Left colon (tissue), 2 donors: ENCODE measurements around the gene SLC6A3. TPM values are rescaled to one million over a fixed set of nuclear protein-coding genes. Genes with fewer than 3 reads are reported as not detected.
A peak's percentile ranks its signal among the peaks of the same experiment; 100 is the strongest.
"Not testable (repeated sequence)": the region's sequence is repeated elsewhere in the genome, so short reads cannot be mapped to it uniquely, and the experiment has no call there.

ENCODE experiments used
- ATAC-seq: fragments of 200-7000 bp; cut with Tn5 transposase; one replicate; pipeline ENCODE4 v1.9.1; 2020; ENCODE audit warnings: mild to moderate bottlenecking, moderate library complexity
- DNase-seq, 2 donors: peaks; one replicate each; pipeline ENCODE4 v3.0.0-alpha.2; 2020
- intact Hi-C, 2 donors: fragments of 100-400 bp; cut with DNase I in 1 of 2; cut with micrococcal nuclease in 1 of 2; formaldehyde crosslinking; loops; one replicate each; pipeline versions ENCODE4 v1.11.2 to v1.14.0; 2022; cut with DNase I, micrococcal nuclease
- total RNA-seq, 2 donors: library from RNA; stranded (reverse); fragmentation: NEBNext Ultra II Directional; extraction: Animal tissue kit (Norgen Biotek cat#: 25700); gene quantifications; one replicate each; pipeline ENCODE4 v1.2.1, GENCODE V29; 2021
- donor health status: DM: no; HTN: no; CAD: no.
- donor health status: DM: yes; HTN: yes; CAD: no.

SLC6A3 gene
- total RNA-seq, 2 donors from 2014 or later: not detected

DNA sequence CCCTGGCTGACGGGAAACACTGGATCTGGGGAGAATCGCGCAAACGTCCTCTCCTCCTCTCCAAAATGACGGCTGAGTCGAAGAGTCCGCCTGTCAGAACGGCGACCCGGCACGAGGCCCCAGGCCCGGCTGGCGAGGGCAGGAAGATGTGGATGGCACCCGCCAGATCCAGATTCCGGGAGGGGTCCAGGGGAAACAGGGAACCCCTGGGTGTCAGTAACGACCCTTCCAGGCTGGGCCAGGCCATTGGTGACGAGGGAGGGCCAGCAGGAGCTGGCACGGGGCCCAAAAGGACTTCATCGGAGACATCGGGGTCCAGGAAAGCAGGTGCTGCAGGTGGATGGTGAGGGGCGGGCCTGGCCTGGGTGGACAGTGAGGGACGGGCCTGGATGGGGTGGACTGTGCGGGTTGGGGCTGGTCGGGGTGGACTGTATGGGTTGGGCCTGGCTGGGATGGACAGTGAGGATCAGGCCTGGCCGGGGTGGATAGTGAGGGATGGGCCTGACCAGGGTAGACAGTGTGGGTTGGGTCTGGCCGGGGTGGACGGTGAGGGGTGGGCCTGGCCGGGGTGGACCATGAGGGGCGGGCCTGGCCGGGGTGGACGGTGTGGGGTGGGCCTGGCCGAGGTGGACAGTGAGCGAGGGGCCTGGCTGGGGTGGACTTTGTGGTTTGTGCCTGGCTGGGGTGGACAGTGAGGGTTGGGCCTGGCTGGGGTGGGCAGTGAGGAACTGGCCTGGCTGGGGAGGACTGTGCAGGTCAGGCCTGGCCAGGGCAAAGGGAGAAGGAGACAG, 14.0 kb downstream of the SLC6A3 start:
- intact Hi-C loops: no loop called here
- no peak for ATAC-seq
- DNase-seq: no peak

DNA sequence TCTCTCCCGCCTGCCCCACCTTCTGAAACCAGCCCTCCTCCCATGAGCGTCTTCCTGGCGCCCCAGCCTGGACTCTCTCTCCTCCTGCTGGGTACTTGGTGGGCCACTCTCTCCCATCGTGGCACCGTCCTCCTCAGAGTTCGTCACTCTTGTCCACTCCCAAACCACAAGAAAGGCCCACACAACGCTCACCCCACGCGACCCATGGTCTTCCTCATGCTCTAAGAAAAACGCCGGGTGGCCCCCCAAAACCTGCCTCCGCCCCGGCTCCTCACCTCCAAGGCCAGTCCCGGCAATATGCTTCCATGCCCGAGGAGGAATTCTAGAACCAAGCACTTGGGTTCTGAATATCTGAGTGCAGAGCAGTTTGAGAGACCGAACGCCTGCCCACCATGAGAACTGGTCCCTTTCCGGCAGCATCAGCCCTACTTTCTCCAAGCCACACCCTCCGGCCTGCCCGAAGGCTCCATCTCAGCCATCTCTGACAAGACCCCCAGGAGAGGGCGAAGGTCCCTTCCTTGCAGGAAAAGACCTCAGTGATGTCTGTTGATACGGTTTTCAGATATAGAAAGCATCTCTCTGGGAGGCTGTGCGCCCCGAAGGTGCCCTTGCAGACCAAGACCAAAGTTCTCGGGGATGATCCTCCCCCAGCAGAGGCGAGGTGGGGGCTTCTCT, 15.0 kb downstream of the SLC6A3 start:
- no peak for ATAC-seq
- no peak for DNase-seq
- intact Hi-C loops: no loop called here

DNA sequence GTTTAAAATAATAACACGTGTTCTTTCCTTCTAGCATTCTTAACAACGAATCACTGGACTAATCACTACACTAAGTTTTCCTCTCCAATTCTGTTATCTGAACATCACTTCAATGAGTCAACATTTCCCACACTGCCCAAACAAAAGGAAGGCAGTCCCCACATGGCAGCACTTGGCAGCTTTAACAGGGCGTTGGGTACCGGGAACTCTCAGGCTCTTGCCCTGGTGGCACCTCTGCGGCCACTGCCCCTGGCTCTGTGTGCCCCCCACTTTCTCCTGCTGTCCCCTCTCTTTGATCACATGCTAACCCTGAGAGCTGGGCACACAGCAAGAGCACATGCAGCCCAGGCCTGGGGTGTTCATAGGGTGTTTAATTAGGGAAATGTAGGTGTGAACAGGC, 15.7 kb downstream of the SLC6A3 start:
- no peak for DNase-seq
- no peak for ATAC-seq
- intact Hi-C loops: no loop called here

DNA sequence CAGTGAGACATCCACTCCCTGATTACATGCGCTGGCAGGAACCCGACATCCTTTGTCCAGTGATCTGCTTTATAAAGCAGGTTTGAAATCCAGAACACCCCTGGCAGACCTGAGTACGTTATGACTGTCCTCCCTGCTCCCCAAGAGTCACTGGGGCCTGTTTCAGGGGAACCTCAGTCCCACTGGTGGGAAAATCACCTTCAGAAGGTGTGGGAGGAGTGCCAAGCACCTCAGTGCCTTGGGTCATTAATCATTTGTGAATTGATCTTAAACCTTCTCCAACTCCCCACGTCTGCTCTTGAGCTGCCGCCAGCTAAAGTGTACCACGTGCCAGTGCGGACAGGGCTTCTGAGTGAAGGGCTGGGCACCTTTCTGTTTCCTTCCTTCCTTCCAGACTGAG, 16.2 kb downstream of the SLC6A3 start:
- no peak for ATAC-seq
- peak in 1 of 2 donors; percentile 1 for DNase-seq
- intact Hi-C loops: no loop called here

DNA sequence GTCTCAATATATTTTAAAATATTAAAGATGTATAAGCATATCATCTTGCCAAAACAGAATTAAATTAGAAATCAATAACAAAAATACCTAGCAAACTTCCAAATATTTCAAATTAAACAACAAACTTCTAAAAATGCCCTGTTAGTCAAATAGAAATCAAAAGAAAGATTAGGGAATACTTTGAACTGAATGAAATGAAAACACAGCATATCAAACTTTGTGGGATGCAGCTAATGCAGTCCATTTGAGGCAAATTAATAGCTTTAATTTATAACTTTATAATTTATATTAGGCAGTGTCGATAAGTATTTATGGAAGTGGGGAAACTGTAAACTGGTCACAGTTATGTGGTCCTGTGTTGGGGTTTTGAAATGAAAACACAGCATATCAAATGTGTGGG, 17.1 kb downstream of the SLC6A3 start:
- no peak for ATAC-seq
- DNase-seq: no peak
- intact Hi-C loops: no loop called here

DNA sequence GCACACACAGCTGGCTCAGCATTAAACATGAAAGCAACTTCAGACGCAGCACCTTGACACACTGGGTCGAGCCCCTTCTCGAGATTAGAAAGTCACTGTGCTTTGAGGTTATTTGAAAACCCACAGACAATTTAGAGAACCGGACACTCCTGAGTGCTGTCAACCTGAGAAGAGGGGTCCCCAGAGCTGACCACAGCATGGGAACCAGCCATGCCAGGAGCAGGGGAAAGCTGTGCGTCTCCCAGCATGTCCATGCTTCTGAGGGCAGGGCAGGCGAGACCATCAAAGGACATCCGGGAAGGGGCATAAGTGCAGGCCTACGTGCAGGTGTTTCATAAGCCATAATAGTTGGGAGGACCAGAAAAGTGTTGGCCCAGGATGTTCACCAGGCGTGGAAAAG, 20.5 kb downstream of the SLC6A3 start:
- ATAC-seq (no peak), DNase-seq (no peak)
- intact Hi-C loops: no loop called here

DNA sequence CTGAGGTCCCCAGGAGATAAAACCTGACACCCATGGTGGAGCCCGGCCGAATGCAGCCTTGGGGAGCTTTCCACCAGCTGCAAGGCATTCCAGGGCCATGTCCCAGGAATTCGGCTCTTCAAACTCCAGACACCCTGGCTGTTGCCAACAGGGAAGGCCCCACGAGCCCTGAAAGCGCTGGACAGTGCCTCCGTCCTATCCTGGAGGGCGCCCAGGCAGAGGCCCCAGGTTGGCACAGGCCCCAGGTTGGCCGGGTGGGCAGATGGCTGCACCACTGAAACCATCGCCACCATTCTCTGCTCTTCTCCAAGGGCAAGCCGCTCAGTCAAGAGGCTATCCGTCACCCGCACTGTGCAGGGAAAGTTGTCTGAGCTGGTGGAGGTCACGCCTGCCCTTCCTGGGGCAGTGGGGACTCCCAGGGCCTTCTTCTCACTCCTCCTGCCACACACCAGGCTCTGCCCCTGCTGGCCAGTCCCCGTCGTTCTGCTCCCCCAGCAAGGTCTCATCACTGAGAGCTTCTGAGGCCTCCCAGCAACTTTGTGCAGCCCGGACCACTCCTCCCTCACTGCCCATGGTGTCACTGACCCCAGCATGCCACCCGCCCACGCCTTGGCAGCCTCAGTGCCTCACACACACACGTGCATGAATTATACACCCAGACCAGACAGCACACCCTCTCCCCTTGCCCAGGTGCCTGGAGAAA, 21.2 kb downstream of the SLC6A3 start:
- intact Hi-C loops: no loop called here
- DNase-seq: no peak
- no peak for ATAC-seq

DNA sequence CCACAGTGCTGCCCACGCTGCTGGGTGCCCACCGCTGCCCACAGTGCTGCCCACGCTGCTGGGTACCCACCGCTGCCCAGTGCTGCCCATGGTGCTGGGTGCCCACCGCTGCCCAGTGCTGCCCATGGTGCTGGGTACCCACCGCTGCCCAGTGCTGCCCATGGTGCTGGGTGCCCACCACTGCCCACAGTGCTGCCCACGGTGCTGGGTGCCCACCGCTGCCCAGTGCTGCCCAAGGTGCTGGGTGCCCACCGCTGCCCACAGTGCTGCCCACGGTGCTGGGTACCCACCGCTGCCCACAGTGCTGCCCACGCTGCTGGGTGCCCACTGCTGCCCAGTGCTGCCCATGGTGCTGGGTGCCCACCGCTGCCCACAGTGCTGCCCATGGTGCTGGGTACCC, 22.7 kb downstream of the SLC6A3 start:
- DNase-seq, ATAC-seq, intact Hi-C loops: not testable (repeated sequence)

DNA sequence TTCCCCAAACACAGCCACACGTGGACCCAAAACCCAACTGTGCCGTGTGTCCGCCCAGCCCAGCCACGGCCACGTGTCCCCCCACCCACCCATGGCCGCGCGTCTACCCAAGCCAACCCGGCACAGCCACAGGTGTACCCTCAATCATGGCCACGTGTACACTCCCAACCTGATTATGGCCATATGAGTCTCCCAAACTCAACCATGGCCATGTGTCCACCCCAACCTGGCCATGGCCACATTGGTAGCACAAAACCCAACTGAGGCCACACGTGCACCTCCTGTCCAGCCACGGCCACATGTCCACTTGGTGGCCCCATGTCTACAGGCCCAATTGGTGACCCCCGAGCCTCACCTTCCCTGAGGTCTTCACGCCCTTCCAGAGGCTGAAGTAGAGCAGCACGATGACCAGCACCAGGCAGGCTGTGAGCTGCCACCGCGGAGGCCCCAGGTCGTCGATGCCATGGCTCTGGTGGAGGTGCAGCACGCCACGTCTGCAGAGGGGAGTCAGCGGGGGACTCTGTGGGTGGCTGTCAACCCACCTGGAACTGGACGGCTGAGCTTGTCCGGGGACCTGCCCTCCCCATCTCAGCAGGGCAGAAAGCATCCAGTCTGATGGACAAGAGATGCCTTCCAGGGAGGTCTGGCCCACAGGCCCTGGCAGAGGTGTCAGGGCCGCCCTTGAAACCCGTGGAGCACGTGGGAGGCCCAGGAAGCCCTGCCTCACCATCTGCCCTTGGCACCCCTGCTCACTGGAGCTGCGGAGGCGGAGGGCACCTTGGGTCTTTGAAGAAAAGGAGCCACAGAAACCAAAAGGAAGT, 23.5 kb downstream of the SLC6A3 start:
- ATAC-seq (no peak), DNase-seq (no peak)
- intact Hi-C loops: no loop called here

DNA sequence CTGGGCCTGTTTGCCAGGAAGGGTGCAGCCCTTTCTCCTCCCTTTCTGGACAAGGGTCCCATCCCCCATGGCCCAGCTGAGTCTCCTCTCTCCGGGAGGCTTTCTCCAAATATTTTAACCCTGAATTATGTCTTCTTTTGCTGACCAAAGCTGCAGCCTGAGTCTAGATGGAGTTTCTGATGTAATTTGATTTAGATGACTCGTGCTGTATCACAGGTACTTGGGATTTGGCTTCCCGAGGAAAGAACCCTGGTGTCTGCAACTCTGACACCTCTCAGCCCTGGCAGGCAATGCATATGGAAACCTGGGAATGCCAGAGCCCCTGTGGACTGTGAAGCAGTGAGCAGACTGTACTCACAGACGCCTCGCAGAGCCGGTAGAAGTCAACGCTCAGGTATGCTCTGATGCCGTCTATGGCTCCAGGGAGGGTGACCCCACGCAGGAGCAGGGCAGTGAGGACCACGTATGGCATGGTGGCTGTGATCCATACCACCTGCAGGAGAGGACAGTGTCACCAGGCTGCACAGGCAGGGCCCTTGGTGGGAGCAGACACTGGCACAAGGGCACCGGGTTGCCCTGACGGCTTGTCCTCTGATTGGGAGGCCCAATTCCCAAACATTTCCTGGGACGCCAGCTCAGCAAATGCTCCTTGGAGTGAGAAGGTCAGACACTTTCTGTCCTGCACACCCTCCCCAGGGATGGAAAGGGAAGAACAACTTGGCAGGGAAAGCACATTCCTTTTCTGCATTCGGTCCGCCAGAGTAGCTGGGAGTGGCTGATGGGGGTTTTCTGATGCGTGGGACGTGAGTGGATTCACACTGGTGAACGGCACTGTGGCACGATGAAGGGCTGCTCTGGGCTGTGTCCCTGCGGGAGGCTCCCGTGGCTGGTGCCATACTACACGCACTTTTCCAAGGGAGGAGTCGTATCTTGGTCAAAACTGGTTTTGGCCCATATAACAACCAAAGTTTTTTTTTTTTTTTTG, 24.7 kb downstream of the SLC6A3 start:
- ATAC-seq (no peak), DNase-seq (no peak)
- intact Hi-C loops: no loop called here

DNA sequence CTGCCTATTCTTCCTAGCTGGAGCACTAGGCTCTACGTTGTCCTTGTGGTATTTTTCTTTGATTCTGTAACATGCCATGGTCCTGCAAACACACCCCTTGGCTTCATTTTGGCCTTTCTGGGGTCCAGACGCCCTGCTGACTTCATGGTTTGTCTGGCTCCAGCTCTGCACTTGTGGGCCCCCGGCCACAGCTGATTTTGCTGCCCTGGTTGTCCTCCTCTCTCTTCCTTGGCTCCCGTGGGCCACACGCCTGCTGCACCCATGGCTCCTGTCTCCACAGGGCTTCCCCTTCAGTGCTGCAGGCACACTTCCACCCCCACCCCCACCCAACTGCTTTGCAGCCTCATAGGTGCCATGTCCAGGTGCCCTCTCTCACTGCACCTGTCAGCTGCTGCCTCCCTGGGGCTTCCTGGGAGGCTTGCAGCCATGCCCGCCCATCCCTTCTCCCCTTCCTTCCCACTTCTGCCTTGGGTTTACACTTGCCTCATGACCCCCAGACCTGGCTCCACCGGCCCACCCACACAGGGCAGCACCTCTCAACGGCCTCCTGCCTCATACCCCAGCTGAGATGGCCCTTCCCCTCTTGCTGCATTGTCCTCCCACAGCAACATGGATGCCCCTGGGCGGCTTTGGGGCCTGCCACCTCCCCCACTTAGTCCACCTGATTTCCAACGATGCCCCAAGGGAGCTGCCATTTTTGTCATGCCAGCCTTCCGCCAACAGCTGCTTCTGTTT, 25.6 kb downstream of the SLC6A3 start:
- DNase-seq (no peak), ATAC-seq (no peak)
- intact Hi-C loops: no loop called here

DNA sequence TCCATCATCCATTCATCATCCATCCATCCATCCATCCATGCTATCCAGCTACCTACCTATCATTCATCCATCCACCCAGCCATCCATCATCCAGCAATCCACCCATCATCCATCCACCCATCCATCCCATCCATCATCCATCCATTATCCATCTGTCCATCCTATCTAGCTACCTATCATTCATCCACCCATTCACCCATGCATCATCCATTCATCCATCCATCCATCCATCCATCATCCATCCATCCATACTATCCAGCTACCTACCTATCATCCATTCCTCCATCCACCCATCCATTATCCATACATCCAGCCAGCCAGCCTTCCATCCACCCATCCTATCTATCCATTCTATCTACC, 26.3 kb downstream of the SLC6A3 start:
- ATAC-seq (no peak), DNase-seq (no peak)
- intact Hi-C loops: no loop called here

DNA sequence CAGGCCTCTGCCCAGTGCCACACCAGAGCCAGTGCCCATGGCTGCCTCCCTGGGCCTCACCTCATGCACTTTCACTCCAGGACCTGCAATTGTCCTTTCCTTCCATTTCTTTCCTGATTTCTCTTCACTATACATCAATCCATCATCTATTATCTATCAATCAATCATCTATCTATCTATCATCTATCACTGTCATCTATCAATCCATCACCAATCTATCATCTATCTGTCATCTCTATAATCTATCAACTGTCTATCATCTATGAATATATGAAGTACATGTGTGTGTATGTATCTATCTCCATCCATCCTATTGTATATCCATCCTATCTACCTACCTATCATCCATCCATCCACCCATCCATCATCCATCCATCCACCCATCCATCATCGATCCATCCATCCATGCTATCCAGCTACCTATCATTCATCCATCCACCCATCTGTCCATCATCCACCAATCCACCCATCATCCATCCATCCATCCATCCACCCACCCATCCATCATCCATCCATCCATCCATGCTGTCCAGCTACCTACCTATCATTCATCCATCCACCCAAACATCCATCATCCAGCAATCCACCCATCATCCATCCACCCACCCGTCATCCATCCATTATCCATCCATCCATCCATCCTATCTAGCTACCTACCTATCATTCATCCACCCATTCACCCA, 26.9 kb downstream of the SLC6A3 start:
- DNase-seq: no peak
- intact Hi-C loops: no loop called here
- ATAC-seq: no peak

DNA sequence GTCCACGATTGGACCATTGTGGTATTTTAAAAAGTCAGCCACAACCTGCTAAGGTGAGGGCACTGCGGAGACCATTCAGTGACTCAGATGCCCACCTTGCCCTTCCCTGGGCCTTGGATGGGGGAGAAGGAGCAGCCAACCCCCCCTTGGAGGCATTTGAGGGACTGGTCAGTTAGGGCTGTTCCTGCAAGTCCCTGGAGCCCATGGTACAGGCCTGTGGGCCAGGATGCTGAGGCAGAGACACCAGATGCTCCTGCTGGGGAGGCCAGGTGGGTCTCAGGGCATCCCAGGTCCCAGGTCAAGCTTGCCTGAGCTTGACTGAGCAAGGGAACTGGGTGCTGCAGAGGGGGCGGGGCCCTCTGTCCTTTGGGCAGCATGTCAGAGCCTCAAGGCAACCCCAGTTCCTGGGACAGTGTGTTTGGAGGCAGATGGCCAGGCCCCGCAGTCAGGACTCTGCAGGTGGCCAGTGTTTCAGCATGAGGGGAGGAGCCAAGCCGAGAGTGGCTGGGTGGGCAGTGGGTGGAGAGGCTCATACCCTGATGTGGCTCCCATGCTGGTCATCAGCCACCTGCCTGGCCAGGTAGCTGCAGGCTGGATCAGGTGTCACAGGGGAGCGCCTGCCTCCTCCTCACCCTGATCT, 27.5 kb downstream of the SLC6A3 start:
- DNase-seq (no peak), ATAC-seq (no peak)
- intact Hi-C loops: no loop called here

DNA sequence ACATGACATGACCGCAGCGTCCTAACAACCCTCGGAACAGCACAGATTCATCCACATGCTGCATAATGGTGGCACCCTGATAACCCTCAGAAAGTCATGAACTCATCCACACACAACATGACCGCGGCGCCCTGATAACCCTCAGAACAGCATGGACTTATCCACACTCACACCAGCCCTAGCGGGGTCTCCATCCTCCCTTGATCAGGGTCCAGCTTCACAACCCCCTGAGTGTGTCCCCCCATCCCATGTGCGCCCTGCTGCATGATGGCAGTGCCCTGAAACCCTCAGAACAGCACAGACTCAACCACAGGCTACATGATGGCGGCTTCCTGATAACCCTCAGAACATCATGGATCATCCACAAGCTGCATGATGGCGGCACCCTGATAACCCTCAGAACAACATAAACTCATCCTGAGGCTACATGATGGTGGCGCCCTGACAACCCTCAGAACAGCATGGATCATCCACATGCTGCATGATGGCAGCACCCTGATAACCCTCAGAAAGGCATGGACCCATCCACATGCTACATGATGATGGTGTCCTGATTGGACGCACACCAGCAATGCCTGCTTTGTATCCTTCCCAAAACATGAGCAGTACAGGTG, 28.3 kb downstream of the SLC6A3 start:
- ATAC-seq (no peak), DNase-seq (no peak)
- intact Hi-C loops: no loop called here
